ENCODE data around the gene GDF9. TPM values are rescaled to one million over a fixed set of nuclear protein-coding genes. Genes with fewer than 3 reads are reported as not detected.
A peak's percentile ranks its signal among the peaks of the same experiment; 100 is the strongest.

Gene GDF9
- total RNA-seq, 1 donor from 2014 or later, result 0.73 TPM

GRCh38 chr5:132837868-132838267, 28.4 kb downstream of the GDF9 start:
- DNase-seq (ENCODE audit: low spot score), result peak; percentile 56

GRCh38 chr5:132836852-132837251, 29.4 kb downstream of the GDF9 start:
- DNase-seq (ENCODE audit: low spot score), result no peak

GRCh38 chr5:132834057-132834456, 32.2 kb downstream of the GDF9 start:
- no peak for DNase-seq (ENCODE audit: low spot score)

GRCh38 chr5:132832612-132833011, 33.7 kb downstream of the GDF9 start:
- DNase-seq (ENCODE audit: low spot score), result no peak

- DNase-seq (ENCODE audit: low spot score), result no peak
Measured at GRCh38 chr5:132831095-132831860, 35.0 kb downstream of the GDF9 start.

- peak; percentile 55 for DNase-seq (ENCODE audit: low spot score)
Measured at GRCh38 chr5:132830436-132831094, 35.7 kb downstream of the GDF9 start, which contains the start of gene SHROOM1. TSS of gene SHROOM1 (minus strand) at chr5:132830647. CDS start at chr5:132826140, 4,507 bp downstream.

- DNase-seq (ENCODE audit: low spot score), result peak; percentile 84
Measured at GRCh38 chr5:132829742-132830435, 36.4 kb downstream of the GDF9 start.

GRCh38 chr5:132828846-132829494, 37.3 kb downstream of the GDF9 start:
- DNase-seq (ENCODE audit: low spot score), result no peak

GRCh38 chr5:132827943-132828673, 38.2 kb downstream of the GDF9 start:
- DNase-seq (ENCODE audit: low spot score), result no peak

- DNase-seq (ENCODE audit: low spot score), result no peak
Measured at GRCh38 chr5:132826424-132827082, 39.7 kb downstream of the GDF9 start.

- no peak for DNase-seq (ENCODE audit: low spot score)
Measured at GRCh38 chr5:132825834-132826391, 40.4 kb downstream of the GDF9 start.

GRCh38 chr5:132825033-132825833, 41.0 kb downstream of the GDF9 start:
- DNase-seq (ENCODE audit: low spot score), result no peak

GRCh38 chr5:132824426-132824825, 41.8 kb downstream of the GDF9 start:
- DNase-seq (ENCODE audit: low spot score), result no peak

- DNase-seq (ENCODE audit: low spot score), result no peak
Measured at GRCh38 chr5:132823481-132824050, 42.7 kb downstream of the GDF9 start.

- no peak for DNase-seq (ENCODE audit: low spot score)
Measured at GRCh38 chr5:132822650-132823480, 43.4 kb downstream of the GDF9 start.

GRCh38 chr5:132821791-132822190, 44.5 kb downstream of the GDF9 start:
- no peak for DNase-seq (ENCODE audit: low spot score)

- DNase-seq (ENCODE audit: low spot score), result no peak
Measured at GRCh38 chr5:132821350-132821749, 44.9 kb downstream of the GDF9 start.

- DNase-seq (ENCODE audit: low spot score), result peak; percentile 94
Measured at GRCh38 chr5:132820162-132820754, 46.0 kb downstream of the GDF9 start.
